ENCODE data around the gene DHX30. TPM values are rescaled to one million over a fixed set of nuclear protein-coding genes. Genes with fewer than 3 reads are reported as not detected.
"Not testable (repeated sequence)": the region's sequence is repeated elsewhere in the genome, so short reads cannot be mapped to it uniquely, and the experiment has no call there.

Gene DHX30
- polyA plus RNA-seq (2013, experiment 1 of 2; ENCODE audit: insufficient read length), result 43.3 TPM
- polyA plus RNA-seq (2013, experiment 2 of 2; ENCODE audit: insufficient read length), result 31.6 TPM

- peak; percentile 86 for DNase-seq
Observed at GRCh38 chr3:47802734-47803479, at the start of gene DHX30. DHX30 (plus strand) TSS chr3:47803138; CDS start chr3:47810684, 7,546 bp downstream.

GRCh38 chr3:47758261-47759025 is 44.5 kb upstream of the DHX30 start:
- DNase-seq, result no peak

- not testable (repeated sequence) for DNase-seq
Observed at GRCh38 chr3:47760207-47760606, 42.7 kb upstream of the DHX30 start.

GRCh38 chr3:47761046-47761445 is 41.9 kb upstream of the DHX30 start:
- no peak for DNase-seq

- DNase-seq, result peak; percentile 12
Observed at GRCh38 chr3:47762233-47762632, 40.7 kb upstream of the DHX30 start.

GRCh38 chr3:47766186-47766585 is 36.8 kb upstream of the DHX30 start:
- DNase-seq, result no peak

- DNase-seq, result no peak
Observed at GRCh38 chr3:47772047-47772446, 30.9 kb upstream of the DHX30 start.

GRCh38 chr3:47772788-47773187 is 30.1 kb upstream of the DHX30 start:
- no peak for DNase-seq

GRCh38 chr3:47778746-47779145 is 24.2 kb upstream of the DHX30 start:
- DNase-seq, result no peak

- peak; percentile 38 for DNase-seq
Observed at GRCh38 chr3:47780741-47781684, 21.9 kb upstream of the DHX30 start.

- DNase-seq, result peak; percentile 97
Observed at GRCh38 chr3:47781685-47782445, 21.1 kb upstream of the DHX30 start, which contains the start of gene SMARCC1. SMARCC1 (minus strand) TSS chr3:47781893; CDS start chr3:47781797, 96 bp downstream.

- DNase-seq, result no peak
Observed at GRCh38 chr3:47782446-47783308, 20.3 kb upstream of the DHX30 start.

- no peak for DNase-seq
Observed at GRCh38 chr3:47783673-47784072, 19.3 kb upstream of the DHX30 start.

GRCh38 chr3:47791193-47791855 is 11.6 kb upstream of the DHX30 start:
- DNase-seq, result no peak

GRCh38 chr3:47792699-47793098 is 10.2 kb upstream of the DHX30 start:
- no peak for DNase-seq

GRCh38 chr3:47794544-47794943 is 8.4 kb upstream of the DHX30 start:
- DNase-seq, result no peak

- DNase-seq, result no peak
Observed at GRCh38 chr3:47799733-47800132, 3.2 kb upstream of the DHX30 start.

- DNase-seq, result no peak
Observed at GRCh38 chr3:47803480-47804025, 615 bp downstream of the DHX30 start.

- no peak for DNase-seq
Observed at GRCh38 chr3:47804577-47804976, 1.6 kb downstream of the DHX30 start.

Measured in fibroblast of skin of back (primary cell).